ENCODE measurements around the gene GID8. TPM values are rescaled to one million over a fixed set of nuclear protein-coding genes. Genes with fewer than 3 reads are reported as not detected.

GID8 gene
- total RNA-seq, 4 donors from 2014 or later: 39.6 to 59.3 (median 44.2) TPM

DNA sequence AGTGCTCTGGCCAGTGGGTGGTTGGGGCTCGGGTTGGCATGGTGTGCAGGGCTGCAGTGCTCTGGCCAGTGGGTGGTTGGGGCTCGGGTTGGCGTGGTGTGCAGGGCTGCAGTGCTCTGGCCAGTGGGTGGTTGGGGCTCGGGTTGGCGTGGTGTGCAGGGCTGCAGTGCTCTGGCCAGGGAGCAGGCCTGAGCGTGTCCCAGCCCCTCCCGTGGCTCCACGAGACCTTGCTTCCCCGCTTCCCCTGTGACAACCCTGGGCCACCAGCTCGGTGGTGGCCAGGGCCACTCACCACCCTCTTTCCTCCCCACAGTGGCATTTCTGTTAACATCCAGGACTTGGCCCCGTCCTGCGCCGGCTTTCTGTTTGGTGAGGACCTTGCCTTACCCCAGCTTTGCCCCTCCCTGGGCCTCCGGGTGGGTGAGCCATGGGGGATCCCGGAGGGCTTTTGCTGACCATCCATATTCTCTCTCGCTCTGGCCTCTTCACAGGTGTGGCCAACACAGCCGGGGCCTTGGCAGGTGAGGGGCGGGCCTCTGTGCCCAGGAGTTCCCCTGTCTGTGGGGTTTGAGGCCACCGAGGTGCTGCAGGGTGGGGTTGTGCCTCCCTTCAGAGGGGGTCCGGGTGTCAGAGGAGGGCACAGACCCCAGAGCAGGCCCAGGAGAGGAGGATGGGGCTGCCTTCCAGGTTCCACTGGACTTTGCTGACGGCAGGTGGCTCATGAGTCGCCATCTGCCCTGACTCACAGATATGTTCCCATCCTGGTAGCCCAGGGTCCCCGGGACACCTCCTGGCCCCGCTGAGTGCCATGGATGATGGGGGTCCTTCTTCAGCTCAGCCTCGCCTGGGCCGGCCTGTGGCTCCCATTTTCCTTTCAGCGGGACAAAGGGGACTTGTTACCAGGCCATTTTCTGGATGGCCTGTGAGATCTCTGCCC is 28.5 kb downstream of the GID8 start:
- intact Hi-C loops (cut with DNase I; ENCODE audit: low total_unique reads): no loop called here
- no peak overlapping the region for H3K4me3 ChIP-seq (ENCODE audit: low read depth, poor library complexity, severe bottlenecking)
- WGBS, 2 donors: 94% methylated on average over 12 to 22 of the region's 27 CpGs
- DNase-seq (ENCODE audit: low spot score in 2 of 2): no peak
- no peak for TF ChIP-seq POLR2A (IDR thresholded peaks at IDR 0.05)
- TF ChIP-seq, protein P1, sequence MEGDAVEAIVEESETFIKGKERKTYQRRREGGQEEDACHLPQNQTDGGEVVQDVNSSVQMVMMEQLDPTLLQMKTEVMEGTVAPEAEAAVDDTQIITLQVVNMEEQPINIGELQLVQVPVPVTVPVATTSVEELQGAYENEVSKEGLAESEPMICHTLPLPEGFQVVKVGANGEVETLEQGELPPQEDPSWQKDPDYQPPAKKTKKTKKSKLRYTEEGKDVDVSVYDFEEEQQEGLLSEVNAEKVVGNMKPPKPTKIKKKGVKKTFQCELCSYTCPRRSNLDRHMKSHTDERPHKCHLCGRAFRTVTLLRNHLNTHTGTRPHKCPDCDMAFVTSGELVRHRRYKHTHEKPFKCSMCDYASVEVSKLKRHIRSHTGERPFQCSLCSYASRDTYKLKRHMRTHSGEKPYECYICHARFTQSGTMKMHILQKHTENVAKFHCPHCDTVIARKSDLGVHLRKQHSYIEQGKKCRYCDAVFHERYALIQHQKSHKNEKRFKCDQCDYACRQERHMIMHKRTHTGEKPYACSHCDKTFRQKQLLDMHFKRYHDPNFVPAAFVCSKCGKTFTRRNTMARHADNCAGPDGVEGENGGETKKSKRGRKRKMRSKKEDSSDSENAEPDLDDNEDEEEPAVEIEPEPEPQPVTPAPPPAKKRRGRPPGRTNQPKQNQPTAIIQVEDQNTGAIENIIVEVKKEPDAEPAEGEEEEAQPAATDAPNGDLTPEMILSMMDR (IDR thresholded peaks at IDR 0.05): no peak

DNA sequence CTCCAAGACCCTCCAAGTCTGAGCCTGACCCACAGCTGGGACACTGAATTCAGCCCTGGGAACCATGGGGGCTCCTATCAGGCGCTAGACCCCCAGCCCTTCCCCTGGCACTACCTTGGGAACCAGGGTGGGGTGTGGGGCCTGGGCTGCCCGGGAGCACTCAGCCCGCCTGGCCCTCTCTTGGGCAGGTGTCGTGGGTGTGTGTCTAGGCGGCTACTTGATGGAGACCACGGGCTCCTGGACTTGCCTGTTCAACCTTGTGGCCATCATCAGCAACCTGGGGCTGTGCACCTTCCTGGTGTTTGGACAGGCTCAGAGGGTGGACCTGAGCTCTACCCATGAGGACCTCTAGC is 29.2 kb downstream of the GID8 start:
- DNase-seq (ENCODE audit: low spot score in 2 of 2): no peak
- WGBS, 2 donors: 88 to 95% methylated on average over 6 of the region's 6 CpGs
- H3K4me3 ChIP-seq (ENCODE audit: low read depth, poor library complexity, severe bottlenecking): no peak overlapping the region
- intact Hi-C loops (cut with DNase I; ENCODE audit: low total_unique reads): no loop called here
- TF ChIP-seq POLR2A (IDR thresholded peaks at IDR 0.05): no peak
- TF ChIP-seq, protein P1 (IDR thresholded peaks at IDR 0.05): no peak

DNA sequence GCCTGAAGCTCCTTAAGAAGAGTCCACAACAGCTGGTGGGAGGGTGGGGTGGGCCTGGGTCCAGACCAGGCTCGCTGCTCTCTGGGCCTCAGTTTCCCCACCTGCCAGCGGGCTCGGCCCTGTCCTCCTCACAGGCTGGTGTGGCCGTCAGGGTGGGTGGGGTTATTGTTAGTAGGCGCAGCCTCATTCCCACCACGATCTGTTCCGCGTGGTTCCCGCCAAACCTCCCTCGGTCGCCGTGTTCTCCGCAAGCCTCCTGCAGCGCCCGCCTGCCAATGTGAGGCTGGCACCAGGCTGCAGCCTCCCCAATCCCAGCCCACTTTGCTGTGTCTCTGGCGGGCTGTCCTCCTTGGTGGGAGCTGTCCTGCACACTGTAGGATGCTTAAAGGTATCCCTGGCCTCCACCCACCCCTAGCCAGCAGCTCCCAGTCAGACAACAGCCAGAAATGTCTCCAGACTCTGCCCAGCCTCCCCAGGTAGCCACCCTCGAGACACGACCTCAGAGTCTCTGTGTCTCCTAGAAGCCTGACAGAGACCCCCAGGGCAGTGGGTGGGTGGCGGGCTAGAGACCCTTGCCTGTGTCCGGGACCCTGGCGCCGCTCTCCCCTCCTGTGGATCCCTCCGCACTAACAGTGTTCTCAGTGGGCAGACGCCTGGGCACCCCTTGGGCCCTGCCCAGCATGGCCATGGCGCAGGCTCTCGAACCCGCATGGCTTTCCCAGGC is 29.8 kb downstream of the GID8 start:
- TF ChIP-seq, protein P1 (IDR thresholded peaks at IDR 0.05): no peak
- TF ChIP-seq POLR2A (IDR thresholded peaks at IDR 0.05): no peak
- no peak for DNase-seq (ENCODE audit: low spot score in 2 of 2)
- WGBS, 2 donors: 89 to 93% methylated on average over 24 to 26 of the region's 27 CpGs

GRCh38 chr20:62968378-62969178 is 30.6 kb downstream of the GID8 start:
- H3K4me3 ChIP-seq (ENCODE audit: low read depth, poor library complexity, severe bottlenecking): no peak overlapping the region
- TF ChIP-seq, protein P1 (IDR thresholded peaks at IDR 0.05): no peak
- no peak for TF ChIP-seq POLR2A (IDR thresholded peaks at IDR 0.05)
- intact Hi-C loops (cut with DNase I; ENCODE audit: low total_unique reads): no loop called here
- no peak for DNase-seq (ENCODE audit: low spot score in 2 of 2)
- 69 to 71% methylated on average over 21 of the region's 21 CpGs for WGBS, 2 donors

More for the DNA sequence above, 29.8 kb downstream of the GID8 start:
- intact Hi-C loops (cut with DNase I; ENCODE audit: low total_unique reads): no loop called here
- H3K4me3 ChIP-seq (ENCODE audit: low read depth, poor library complexity, severe bottlenecking): no peak overlapping the region

DNA sequence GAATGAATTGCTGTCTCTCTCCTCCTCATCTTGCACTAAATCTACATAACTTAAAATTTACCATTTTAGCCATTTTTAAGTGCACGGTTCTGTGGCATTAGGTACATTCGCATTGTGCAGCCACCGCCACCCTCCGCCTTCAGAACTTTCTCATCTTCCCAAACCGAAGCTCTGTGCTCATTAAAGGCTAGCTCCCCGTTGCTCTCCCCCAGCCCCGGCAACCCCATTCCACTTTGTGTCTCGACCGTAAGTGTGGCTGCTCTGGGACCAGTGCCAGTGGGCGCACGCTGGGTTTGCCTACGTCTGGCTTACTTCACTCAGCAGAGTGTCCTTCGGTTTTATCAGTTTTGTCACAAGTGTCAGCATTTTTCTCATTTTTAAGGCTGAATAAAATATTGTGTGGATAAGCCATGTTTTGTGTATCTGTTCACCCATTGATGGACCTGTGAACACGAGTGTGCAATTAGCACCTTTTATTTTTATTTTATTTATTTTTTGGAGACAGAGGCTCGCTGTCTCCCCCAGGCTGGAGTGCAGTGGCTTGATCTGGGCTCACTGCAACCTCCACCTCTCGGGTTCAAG is 31.3 kb downstream of the GID8 start:
- intact Hi-C loops (cut with DNase I; ENCODE audit: low total_unique reads): no loop called here
- 54 to 62% methylated on average over 16 of the region's 16 CpGs for whole genome bisulfite sequencing, 2 donors
- H3K4me3 ChIP-seq (ENCODE audit: low read depth, poor library complexity, severe bottlenecking): no peak overlapping the region
- no peak for TF ChIP-seq POLR2A (IDR thresholded peaks at IDR 0.05)
- TF ChIP-seq, protein P1 (IDR thresholded peaks at IDR 0.05): no peak
- DNase-seq (ENCODE audit: low spot score in 2 of 2): no peak
